Ascending aorta (tissue), 2 donors: Measurements from ENCODE around the gene PREX1. TPM values are rescaled to one million over a fixed set of nuclear protein-coding genes. Genes with fewer than 3 reads are reported as not detected.

Experiments
- DNase-seq, 2 donors: peaks; one replicate each; pipeline ENCODE4 v3.0.0-alpha.2; 2019; ENCODE audit warnings: low spot score in 2 of 2
- H3K27ac ChIP-seq, 2 donors: fragments of 200-600 bp; sonication (generic); one replicate each; pipeline ENCODE4 v1.5.1; 2016 to 2017; ENCODE audit warnings: mild to moderate bottlenecking in 1 of 2
- H3K27me3 ChIP-seq: fragments of 200-600 bp; sonication (generic); one replicate; pipeline ENCODE4 v1.5.1; 2017
- H3K36me3 ChIP-seq, 2 donors: fragments of 200-600 bp; sonication (generic); one replicate each; pipeline ENCODE4 v1.5.1; 2016
- H3K4me1 ChIP-seq, 2 donors: fragments of 200-600 bp; sonication (generic); one replicate each; pipeline ENCODE4 v1.5.1; 2016 to 2017; ENCODE audit warnings: mild to moderate bottlenecking in 1 of 2
- H3K4me3 ChIP-seq, 2 donors: fragments of 200-600 bp; sonication (generic); one replicate each; pipeline ENCODE4 v1.5.1; 2016 to 2017; ENCODE audit warnings: mild to moderate bottlenecking in 1 of 2
- H3K9me3 ChIP-seq, 2 donors: fragments of 200-600 bp; sonication (generic); one replicate each; pipeline ENCODE4 v1.5.1; 2016
- intact Hi-C: fragments of 100-400 bp; cut with DNase I; formaldehyde crosslinking; loops from one replicate; pipeline ENCODE4 v1.15.1; 2023
- total RNA-seq: library from RNA; depleted of rRNA; stranded (reverse); fragments of >200 nt; gene quantifications from one replicate; pipeline ENCODE4 v1.1.0, GENCODE V29; 2016
- TF ChIP-seq, protein P1 (sequence below), 3 experiments: fragments of 200-600 bp in 2 of 3; fragments of 450-650 bp in 1 of 3; sonication (generic) in 2 of 3; IDR thresholded peaks; one replicate each; pipeline ENCODE4 v1.5.1; 2016 to 2019; ENCODE audit warnings: antibody characterized with exemption in 3 of 3, mild to moderate bottlenecking in 1 of 3, moderate library complexity in 1 of 3

Gene PREX1
- total RNA-seq, 1 donor from 2014 or later = 75.4 TPM

DNA sequence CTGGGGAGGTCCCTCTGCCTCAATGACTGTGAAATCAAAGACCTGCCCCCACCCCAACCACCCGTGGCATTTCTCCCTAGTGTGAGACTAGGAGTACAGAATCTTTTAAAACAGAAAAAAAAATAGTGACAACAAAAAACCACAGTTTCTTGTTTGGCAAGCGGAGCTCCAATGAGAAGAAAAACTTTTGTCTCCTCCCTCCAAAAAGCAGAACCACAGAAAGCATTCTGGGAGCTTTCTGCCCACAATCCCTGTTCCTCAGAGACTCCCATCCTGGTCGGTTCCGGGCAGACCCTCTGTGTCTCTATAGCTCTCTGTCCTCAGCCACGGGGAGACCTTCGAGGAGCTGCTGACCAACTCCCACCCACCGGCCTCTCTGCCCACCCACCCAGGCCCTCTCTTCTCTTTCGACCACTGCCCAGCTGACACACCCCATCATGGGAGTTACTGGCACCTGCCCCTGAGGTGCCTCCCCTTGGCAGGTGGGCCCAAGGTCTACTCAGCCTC, 4.9 kb downstream of the PREX1 start:
- DNase-seq = no peak
- Histone ChIP-seq H3K4me1 (peaks cover 9 to 28% of the 10 kb centered on the region in 2 donors), H3K9me3 (no peaks in the 10 kb centered on the region), H3K27me3 (no peaks in the 10 kb centered on the region), H3K27ac (peak overlapping the region; percentile 67 to 74), H3K4me3 (peak overlapping the region in 1 of 2 donors; percentile 14), H3K36me3 (no peaks in the 10 kb centered on the region)
- TF ChIP-seq, protein P1, sequence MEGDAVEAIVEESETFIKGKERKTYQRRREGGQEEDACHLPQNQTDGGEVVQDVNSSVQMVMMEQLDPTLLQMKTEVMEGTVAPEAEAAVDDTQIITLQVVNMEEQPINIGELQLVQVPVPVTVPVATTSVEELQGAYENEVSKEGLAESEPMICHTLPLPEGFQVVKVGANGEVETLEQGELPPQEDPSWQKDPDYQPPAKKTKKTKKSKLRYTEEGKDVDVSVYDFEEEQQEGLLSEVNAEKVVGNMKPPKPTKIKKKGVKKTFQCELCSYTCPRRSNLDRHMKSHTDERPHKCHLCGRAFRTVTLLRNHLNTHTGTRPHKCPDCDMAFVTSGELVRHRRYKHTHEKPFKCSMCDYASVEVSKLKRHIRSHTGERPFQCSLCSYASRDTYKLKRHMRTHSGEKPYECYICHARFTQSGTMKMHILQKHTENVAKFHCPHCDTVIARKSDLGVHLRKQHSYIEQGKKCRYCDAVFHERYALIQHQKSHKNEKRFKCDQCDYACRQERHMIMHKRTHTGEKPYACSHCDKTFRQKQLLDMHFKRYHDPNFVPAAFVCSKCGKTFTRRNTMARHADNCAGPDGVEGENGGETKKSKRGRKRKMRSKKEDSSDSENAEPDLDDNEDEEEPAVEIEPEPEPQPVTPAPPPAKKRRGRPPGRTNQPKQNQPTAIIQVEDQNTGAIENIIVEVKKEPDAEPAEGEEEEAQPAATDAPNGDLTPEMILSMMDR (IDR thresholded peaks at IDR 0.05) = no peak
- intact Hi-C loops = loop anchor here (10.0 kb wide), 1 partner anchor 1038 kb away; the partner anchor contains the start of gene SULF2

DNA sequence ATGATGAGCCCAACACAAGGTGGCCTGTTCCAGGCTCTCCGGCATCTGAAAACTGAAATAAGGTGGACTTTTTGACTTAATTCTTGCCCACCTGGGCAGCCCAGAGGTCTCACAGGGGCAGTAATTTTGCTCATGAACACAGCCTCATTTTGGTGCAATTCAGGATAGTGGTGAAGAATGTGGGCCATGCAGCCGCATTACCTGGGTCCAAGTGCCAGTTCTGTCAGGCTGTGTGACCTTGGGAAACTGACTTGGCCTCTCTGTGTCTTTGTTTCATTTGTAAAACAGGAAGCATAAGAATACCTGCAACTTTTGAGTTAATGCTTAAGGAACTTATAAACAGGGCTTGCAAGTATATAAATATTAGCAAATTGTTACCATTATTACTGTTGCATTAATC, 5.6 kb downstream of the PREX1 start:
- peaks cover 9 to 28% of the 10 kb centered on the region in 2 donors for H3K4me1 ChIP-seq
- no peak for DNase-seq
- TF ChIP-seq, protein P1 (IDR thresholded peaks at IDR 0.05) = no peak
- intact Hi-C loops = loop anchor here (10.0 kb wide), 1 partner anchor 1037 kb away; the partner anchor contains the start of gene SULF2
- H3K27ac ChIP-seq = no peak overlapping the region
- no peaks in the 10 kb centered on the region for H3K9me3 ChIP-seq
- H3K27me3 ChIP-seq = no peaks in the 10 kb centered on the region
- no peak overlapping the region for H3K4me3 ChIP-seq
- no peaks in the 10 kb centered on the region for H3K36me3 ChIP-seq

DNA sequence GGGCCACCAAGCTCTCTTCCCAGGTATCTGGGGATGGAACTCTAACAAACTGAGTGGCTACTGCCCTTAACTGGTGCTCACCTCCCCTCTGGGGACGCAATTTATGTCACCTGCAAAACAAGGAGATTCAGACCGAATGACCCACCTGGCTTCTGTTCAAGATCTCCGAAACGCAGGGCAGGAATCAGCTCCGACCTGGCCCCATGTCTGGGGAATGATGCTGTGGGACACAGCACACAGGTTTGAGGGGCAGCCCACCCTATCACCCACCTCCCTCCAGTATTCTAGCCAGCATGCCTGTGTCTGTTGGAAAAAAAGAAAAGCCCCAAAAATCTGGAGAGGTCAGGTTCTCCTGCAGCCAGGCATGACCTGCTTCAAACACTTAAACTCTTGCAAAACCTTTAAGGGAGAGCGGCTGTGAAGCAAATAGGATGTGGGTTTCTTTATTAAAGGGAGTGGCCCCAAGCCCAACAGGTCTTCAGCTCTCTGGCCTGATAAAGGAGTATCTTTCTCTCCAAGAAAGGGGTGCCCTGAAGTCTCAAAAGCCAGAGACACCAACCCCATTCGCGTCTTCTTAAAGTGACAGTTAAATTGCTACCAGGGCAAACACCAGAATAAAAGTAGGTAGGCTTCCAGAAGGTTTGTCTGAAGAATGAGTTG, 6.4 kb downstream of the PREX1 start:
- H3K27ac ChIP-seq = no peak overlapping the region
- TF ChIP-seq, protein P1 (IDR thresholded peaks at IDR 0.05) = no peak
- intact Hi-C loops = loop anchor here (10.0 kb wide), 1 partner anchor 1037 kb away; the partner anchor contains the start of gene SULF2
- no peak overlapping the region for H3K4me3 ChIP-seq
- H3K27me3 ChIP-seq = no peaks in the 10 kb centered on the region
- H3K4me1 ChIP-seq = peaks cover 9 to 28% of the 10 kb centered on the region in 2 donors
- H3K9me3 ChIP-seq = no peaks in the 10 kb centered on the region
- DNase-seq = no peak
- peaks cover 0 to 4% of the 10 kb centered on the region in 2 donors for H3K36me3 ChIP-seq

DNA sequence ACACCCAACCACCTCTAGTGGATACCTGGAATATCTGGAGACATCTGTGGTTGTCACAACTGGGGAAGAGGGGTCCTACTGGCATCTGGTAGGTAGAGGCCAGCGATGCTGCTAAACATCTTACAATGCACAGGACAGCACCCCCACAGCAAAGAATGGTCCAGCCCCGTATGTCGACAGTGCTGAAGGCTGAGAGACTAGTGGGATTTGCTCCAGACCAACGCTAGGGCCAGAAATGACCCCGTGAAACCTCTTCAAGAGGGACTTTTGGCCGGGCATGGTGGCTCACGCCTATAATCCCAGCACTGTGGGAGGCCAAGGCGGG, 7.2 kb downstream of the PREX1 start:
- TF ChIP-seq, protein P1 (IDR thresholded peaks at IDR 0.05) = no peak
- Histone ChIP-seq H3K27me3 (no peaks in the 10 kb centered on the region), H3K9me3 (no peaks in the 10 kb centered on the region), H3K36me3 (peaks cover 0 to 4% of the 10 kb centered on the region in 2 donors), H3K4me1 (peaks cover 9 to 25% of the 10 kb centered on the region in 2 donors), H3K4me3 (no peak overlapping the region), H3K27ac (peak overlapping the region in 1 of 2 donors; percentile 18)
- no peak for DNase-seq
- intact Hi-C loops = loop anchor here (10.0 kb wide), 1 partner anchor 1036 kb away; the partner anchor contains the start of gene SULF2

DNA sequence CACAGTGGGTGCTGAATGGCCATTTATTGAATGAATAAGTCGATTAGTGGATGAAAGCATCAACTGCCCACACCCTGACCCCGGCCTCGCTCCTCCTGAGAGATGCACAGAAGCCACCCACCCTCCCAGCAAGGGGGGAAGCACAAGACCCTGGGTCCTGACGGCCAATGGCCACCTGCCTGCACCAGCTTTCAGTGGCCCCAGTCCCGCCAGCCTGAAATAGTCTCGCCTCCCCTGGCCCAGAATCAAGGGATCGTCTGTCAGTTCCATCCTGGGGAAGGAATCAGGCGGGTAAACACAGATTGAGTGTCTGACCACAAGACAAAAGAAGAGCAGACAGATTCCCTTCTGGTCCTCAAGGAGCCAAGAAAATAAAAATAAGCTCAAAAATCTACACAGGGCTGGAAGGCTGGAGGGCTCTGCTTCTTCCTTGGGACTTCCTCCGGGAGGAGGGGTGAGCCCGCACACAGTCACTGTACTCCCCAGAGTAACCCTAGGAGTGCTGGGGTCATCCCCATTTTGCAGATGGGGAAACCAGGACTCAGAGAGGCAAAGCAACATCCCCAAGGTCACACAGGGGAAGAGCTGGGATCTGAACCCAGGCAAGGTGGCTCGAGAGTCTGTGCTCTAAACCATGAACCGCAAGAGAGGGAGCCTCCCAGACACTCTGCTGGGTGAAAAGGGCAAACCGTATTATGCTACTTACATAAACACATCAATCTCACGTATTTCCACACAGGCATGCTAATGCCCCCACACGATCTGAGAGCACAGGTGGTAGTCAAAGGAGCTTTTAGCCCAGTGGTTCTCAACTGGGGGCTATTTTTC, 7.8 kb downstream of the PREX1 start:
- intact Hi-C loops = loop anchor here (10.0 kb wide), 1 partner anchor 1035 kb away; the partner anchor contains the start of gene SULF2
- no peak overlapping the region for H3K4me3 ChIP-seq
- TF ChIP-seq, protein P1 (IDR thresholded peaks at IDR 0.05) = no peak
- DNase-seq = no peak
- H3K27ac ChIP-seq = peak overlapping the region in 1 of 2 donors; percentile 18
- peaks cover 0 to 4% of the 10 kb centered on the region in 2 donors for H3K36me3 ChIP-seq
- peaks cover 4 to 23% of the 10 kb centered on the region in 2 donors for H3K4me1 ChIP-seq
- H3K9me3 ChIP-seq = no peaks in the 10 kb centered on the region
- no peaks in the 10 kb centered on the region for H3K27me3 ChIP-seq
